ENCODE measurements around the gene ACVR1. TPM values are rescaled to one million over a fixed set of nuclear protein-coding genes. Genes with fewer than 3 reads are reported as not detected.

ACVR1 gene
- total and polyA plus RNA-seq, 9 of the 15 experiments (the other 6 are each of a cell fraction or from before 2014, with no cell fraction given), result 3.8 to 14.3 (median 6.9) TPM

- WGBS (ENCODE audit: insufficient coverage, low coverage, missing lambda C conversion rate), result 100% methylated on average over 1 of the region's 1 CpG
- ATAC-seq, result no peak
Observed at GRCh38 chr2:157815421-157815820, 60.7 kb downstream of the ACVR1 start.

More at GRCh38 chr2:157815421-157815820, 60.7 kb downstream of the ACVR1 start:
- BruUV-seq (replicated peaks), result no TSS peak
- CTCF ChIA-PET (ENCODE audit: low intra/inter-chr PET ratio), result no interaction called here
- Histone ChIP-seq H3K9me3 (replicated peaks; ENCODE audit: control insufficient read depth, insufficient read depth, low read depth, low read length) (no peaks in the 10 kb centered on the region), H3K79me2 (ENCODE audit: control insufficient read depth, insufficient read depth, low read length) (no peaks in the 10 kb centered on the region), H3K27ac (ENCODE audit: extremely low read depth, low read depth, low read length) (no peak overlapping the region), H3K9me1 (ENCODE audit: control insufficient read depth, insufficient read depth, low read length) (no peaks in the 10 kb centered on the region), H3K36me3 (ENCODE audit: control insufficient read depth, insufficient read depth, low read length) (peaks cover 13% of the 10 kb centered on the region; the same call in 2 of the 3 replicates), H2AFZ (ENCODE audit: low read depth, low read length) (no peak overlapping the region), H3K4me3 (no peak overlapping the region), H3K27me3 (ENCODE audit: control insufficient read depth in 2 of 2, insufficient read depth in 2 of 2, low read length in 2 of 2) (no peaks in the 10 kb centered on the region), H3K4me1 (replicated peaks in 1 of 2; ENCODE audit: control insufficient read depth in 2 of 2, insufficient read depth in 2 of 2, low read length in 2 of 2) (no peaks in the 10 kb centered on the region), H3K4me2 (ENCODE audit: insufficient read depth, low read length) (no peak overlapping the region), H3K9ac (ENCODE audit: insufficient read depth in 1 of 2, low read depth in 2 of 2, low read length in 2 of 2) (no peak overlapping the region), H4K20me1 (replicated peaks; ENCODE audit: control insufficient read depth, insufficient read depth, low read length) (no peaks in the 10 kb centered on the region)
- intact Hi-C loops (cut with micrococcal nuclease) (no loop called here), in situ Hi-C loops (cut with MboI) (no loop called here)
- FAIRE-seq (no peak), DNase-seq (ENCODE audit: extremely low read depth in 1 of 4, low spot score in 3 of 4) (no peak)
- POLR2A ChIA-PET, result no interaction called here
- TF ChIP-seq ZFP1 (CRISPR knock-in tag; IDR thresholded peaks at IDR 0.05), result no peak
- no peak for TF ChIP-seq CHD4 (IDR thresholded peaks at IDR 0.05; ENCODE audit: insufficient read depth, insufficient replicate concordance, low read depth, low read length, poor library complexity, severe bottlenecking)
- no peak for TF ChIP-seq MEIS2 (IDR thresholded peaks at IDR 0.05; ENCODE audit: partially characterized antibody)
- no peak for TF ChIP-seq ZNF407 (IDR thresholded peaks at IDR 0.05; ENCODE audit: low read depth)
- TF ChIP-seq DACH1 (IDR thresholded peaks at IDR 0.05; ENCODE audit: partially characterized antibody), result no peak

All from K562 (cell line).